Fibroblast of lung (primary cell): ENCODE measurements around the gene SGK1. TPM values are rescaled to one million over a fixed set of nuclear protein-coding genes. Genes with fewer than 3 reads are reported as not detected.
A peak's percentile ranks its signal among the peaks of the same experiment; 100 is the strongest.

ENCODE experiments used
- DNase-seq, 2 donors: peaks; one replicate each; pipeline versions ENCODE4 v3.0.0 to v3.0.0-alpha.2; 2010; ENCODE audit warnings: low read depth in 2 of 2
- H2AFZ ChIP-seq: 2 replicates; pipeline ENCODE4 v1.5.1; 2012; ENCODE audit warnings: low read length, control low read depth, inconsistent platforms
- H3K27ac ChIP-seq: 2 replicates; pipeline ENCODE4 v1.5.1; 2011; ENCODE audit warnings: low read length, control low read depth; ENCODE audit not compliant: insufficient read depth
- H3K27me3 ChIP-seq: 2 replicates; pipeline ENCODE4 v1.5.1; 2011; ENCODE audit warnings: mild to moderate bottlenecking, low read length; ENCODE audit not compliant: control insufficient read depth, insufficient read depth
- H3K36me3 ChIP-seq: 2 replicates; pipeline ENCODE4 v1.5.1; 2011; ENCODE audit warnings: low read length; ENCODE audit not compliant: control insufficient read depth, insufficient read depth
- H3K4me1 ChIP-seq: 2 replicates; pipeline ENCODE4 v1.5.1; 2011; ENCODE audit warnings: low read length; ENCODE audit not compliant: control insufficient read depth, insufficient read depth; ENCODE audit errors: extremely low read depth
- H3K4me2 ChIP-seq: 2 replicates; pipeline ENCODE4 v1.5.1; 2011; ENCODE audit warnings: low read length, control low read depth; ENCODE audit not compliant: insufficient read depth; ENCODE audit errors: extremely low read depth
- H3K4me3 ChIP-seq, 4 experiments: fragments of 200-600 bp in 1 of 4; sonication (generic) in 1 of 4; replicated peaks in 1 of 4; 2 replicates each; pipeline ENCODE4 v1.5.1; 2011 to 2016; ENCODE audit warnings: low read length in 4 of 4, low read depth in 3 of 4, mild to moderate bottlenecking in 3 of 4, control low read depth in 2 of 4, inconsistent platforms in 1 of 4, mixed read lengths in 1 of 4; ENCODE audit not compliant: insufficient read depth in 1 of 4; ENCODE audit errors: control extremely low read depth in 1 of 4
- H3K79me2 ChIP-seq: 2 replicates; pipeline ENCODE4 v1.5.1; 2012; ENCODE audit warnings: mild to moderate bottlenecking, low read length, inconsistent platforms; ENCODE audit not compliant: control insufficient read depth, insufficient read depth
- H3K9ac ChIP-seq: 2 replicates; pipeline ENCODE4 v1.5.1; 2011; ENCODE audit warnings: mild to moderate bottlenecking, low read length, control low read depth; ENCODE audit not compliant: insufficient read depth
- H3K9me3 ChIP-seq: 2 replicates; pipeline ENCODE4 v1.5.1; 2012; ENCODE audit warnings: low read depth, low read length; ENCODE audit not compliant: control insufficient read depth, insufficient read depth
- H4K20me1 ChIP-seq: 2 replicates; pipeline ENCODE4 v1.5.1; 2011; ENCODE audit warnings: low read length; ENCODE audit not compliant: control insufficient read depth, insufficient read depth; ENCODE audit errors: extremely low read depth
- CTCF ChIP-seq, 2 donors: IDR thresholded peaks in 1 of 2; conservative IDR thresholded peaks in 1 of 2; 1 replicate in 1 of 2; 2 replicates in 1 of 2; pipeline ENCODE4 v1.5.1; 2011 to 2012; ENCODE audit warnings: low read length in 2 of 2, control low read depth in 1 of 2, inconsistent platforms in 1 of 2, low read depth in 1 of 2, mild to moderate bottlenecking in 1 of 2
- EZH2 ChIP-seq: IDR thresholded peaks from 2 replicates; pipeline ENCODE4 v1.5.1; 2012; ENCODE audit warnings: low read length, control low read depth, mild to moderate bottlenecking; ENCODE audit errors: missing control alignments
- polyA plus RNA-seq, 2 donors: library from polyadenylated mRNA; depleted of rRNA in 1 of 2; stranded (reverse) in 1 of 2; unstranded in 1 of 2; fragments of >200 nt; gene quantifications; 2 replicates each; pipeline ENCODE4 v1.2.1, GENCODE V29; 2011 to 2012; ENCODE audit warnings: missing spikeins in 1 of 2
- total RNA-seq: library from RNA; depleted of rRNA; stranded (reverse); fragments of >200 nt; gene quantifications from 2 replicates; pipeline ENCODE4 v1.2.1, GENCODE V29; 2014

The SGK1 gene
- total and polyA plus RNA-seq, 2 donors (not counting 1 experiment from before 2014, with no cell fraction given) = 132 to 154 TPM

DNA sequence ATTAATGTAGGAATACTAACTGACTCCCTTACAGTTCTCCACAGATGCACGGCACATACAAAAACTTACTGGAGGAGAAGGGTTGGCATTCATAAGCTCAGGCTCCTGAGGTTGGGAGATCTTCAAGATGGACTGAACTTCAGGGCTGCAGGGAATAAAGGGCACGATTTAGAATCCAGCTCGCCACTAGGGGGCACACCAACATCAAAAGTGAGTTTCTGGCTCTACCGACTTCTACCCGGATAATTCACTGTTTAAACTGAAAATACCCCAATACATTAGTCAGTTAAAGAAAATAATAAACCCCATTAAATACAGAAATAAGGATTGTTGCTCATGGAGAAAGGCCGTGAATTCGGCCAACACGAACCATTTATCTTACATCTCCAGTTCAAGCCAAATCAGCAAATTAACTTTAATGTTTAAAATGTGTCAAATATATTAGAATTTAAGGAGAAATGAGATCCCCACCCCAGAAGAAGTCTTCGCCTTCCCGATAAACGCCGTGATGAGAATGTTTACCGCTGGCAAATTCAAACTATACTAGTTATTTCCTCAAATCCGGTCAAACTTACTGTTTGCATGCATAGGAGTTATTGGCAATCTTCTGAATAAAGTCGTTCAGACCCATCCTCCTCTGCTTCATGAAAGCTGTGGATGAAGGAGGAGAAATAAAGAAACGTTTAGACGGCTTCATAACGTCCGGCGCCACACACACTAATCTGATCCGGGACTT, 143.8 kb downstream of the SGK1 start:
- peaks cover 19% of the 10 kb centered on the region for H3K36me3 ChIP-seq
- peaks cover 11% of the 10 kb centered on the region for H3K4me1 ChIP-seq
- H2AFZ ChIP-seq = no peak overlapping the region
- no peaks in the 10 kb centered on the region for H4K20me1 ChIP-seq
- H3K27me3 ChIP-seq = no peaks in the 10 kb centered on the region
- H3K4me2 ChIP-seq = peak overlapping the region; percentile 62
- peak overlapping the region; percentile 90 for H3K27ac ChIP-seq
- no peaks in the 10 kb centered on the region for H3K9me3 ChIP-seq
- peak overlapping the region; percentile 81 to 99 (median 94) for H3K4me3 ChIP-seq
- peak; percentile 77 to 92 for DNase-seq
- TF ChIP-seq EZH2 (no peak), CTCF (conservative IDR thresholded peaks at IDR 0.05 in 1 of 2, IDR thresholded peaks at IDR 0.05 in 1 of 2; ENCODE audit: low read depth in 1 of 2, low read length in 2 of 2) (peak; percentile 65 to 78)
- H3K9ac ChIP-seq = peak overlapping the region; percentile 67
- peaks cover 33% of the 10 kb centered on the region for H3K79me2 ChIP-seq

DNA sequence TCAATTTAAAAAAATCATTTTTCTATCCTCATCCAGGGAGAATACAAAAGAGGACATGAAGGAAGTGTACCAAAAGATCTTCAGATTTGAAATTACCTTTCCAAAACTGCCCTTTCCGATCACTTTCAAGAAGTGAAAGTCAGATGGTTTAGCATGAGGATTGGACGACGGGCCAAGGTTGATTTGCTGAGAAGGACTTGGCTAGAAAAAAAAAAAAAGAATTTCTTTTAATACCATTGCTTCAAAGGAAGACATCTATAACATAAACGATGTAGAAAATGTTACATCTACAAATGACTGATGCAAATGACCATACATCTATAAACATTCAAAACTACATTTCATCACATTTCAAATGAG, 144.6 kb downstream of the SGK1 start:
- Histone ChIP-seq H2AFZ (no peak overlapping the region), H4K20me1 (no peaks in the 10 kb centered on the region), H3K4me3 (peak overlapping the region; percentile 81 to 99 (median 94)), H3K27ac (peak overlapping the region; percentile 90), H3K4me2 (peak overlapping the region; percentile 55), H3K27me3 (no peaks in the 10 kb centered on the region), H3K9ac (peak overlapping the region; percentile 67), H3K79me2 (peaks cover 33% of the 10 kb centered on the region), H3K36me3 (peaks cover 19% of the 10 kb centered on the region), H3K4me1 (peaks cover 11% of the 10 kb centered on the region), H3K9me3 (no peaks in the 10 kb centered on the region)
- DNase-seq = peak in 1 of 2 donors; percentile 11
- TF ChIP-seq EZH2 = no peak
- no peak for TF ChIP-seq CTCF (conservative IDR thresholded peaks at IDR 0.05 in 1 of 2, IDR thresholded peaks at IDR 0.05 in 1 of 2; ENCODE audit: low read depth in 1 of 2, low read length in 2 of 2)

DNA sequence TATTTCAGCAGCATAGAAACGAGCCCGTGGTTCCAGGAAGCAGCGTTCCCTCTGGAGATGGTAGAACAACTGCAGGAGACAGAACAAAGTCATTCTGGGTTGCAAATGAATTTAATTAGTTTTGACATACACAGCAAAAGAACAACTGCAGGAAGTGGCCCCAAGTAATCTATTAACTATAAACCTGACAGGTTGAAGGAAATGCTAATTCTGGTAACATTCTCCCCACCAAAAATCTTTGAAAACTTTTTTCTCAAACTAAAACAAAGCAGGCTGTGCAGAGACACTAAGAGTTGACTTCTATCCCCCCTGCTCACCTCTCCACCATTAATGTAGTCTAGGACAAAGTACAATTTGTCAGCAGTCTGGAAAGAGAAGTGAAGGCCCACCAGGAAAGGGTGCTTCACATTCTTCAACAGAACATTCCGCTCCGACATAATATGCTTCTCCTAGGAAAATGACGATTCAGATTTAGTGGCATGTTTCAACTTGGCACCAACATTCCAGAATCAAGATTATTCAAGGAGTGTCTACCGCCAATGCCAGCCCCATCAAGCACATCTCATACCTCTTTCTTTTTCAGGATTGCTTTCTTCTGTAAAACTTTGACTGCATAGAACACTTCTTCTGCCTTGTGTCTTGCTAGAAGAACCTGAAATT, 145.1 kb downstream of the SGK1 start:
- no peak overlapping the region for H3K9ac ChIP-seq
- DNase-seq = no peak
- no peak for TF ChIP-seq CTCF (conservative IDR thresholded peaks at IDR 0.05 in 1 of 2, IDR thresholded peaks at IDR 0.05 in 1 of 2; ENCODE audit: low read depth in 1 of 2, low read length in 2 of 2)
- TF ChIP-seq EZH2 = no peak
- H3K27ac ChIP-seq = peak overlapping the region; percentile 90
- peaks cover 24% of the 10 kb centered on the region for H3K36me3 ChIP-seq
- H3K27me3 ChIP-seq = no peaks in the 10 kb centered on the region
- H3K79me2 ChIP-seq = peaks cover 33% of the 10 kb centered on the region
- peak overlapping the region; percentile 81 to 99 (median 94) for H3K4me3 ChIP-seq
- peak overlapping the region; percentile 55 for H3K4me2 ChIP-seq
- H3K9me3 ChIP-seq = no peaks in the 10 kb centered on the region
- H3K4me1 ChIP-seq = peaks cover 8% of the 10 kb centered on the region
- H2AFZ ChIP-seq = no peak overlapping the region
- H4K20me1 ChIP-seq = no peaks in the 10 kb centered on the region
